LNCAP (cell line): ENCODE results near the gene CSTF1.

Experiments used
- TF ChIP-seq, protein P1 (sequence below): fragments of 450-650 bp; IDR thresholded peaks from 2 replicates; pipeline ENCODE4 v1.5.1; 2017; ENCODE audit warnings: mild to moderate bottlenecking

CSTF1 gene

DNA sequence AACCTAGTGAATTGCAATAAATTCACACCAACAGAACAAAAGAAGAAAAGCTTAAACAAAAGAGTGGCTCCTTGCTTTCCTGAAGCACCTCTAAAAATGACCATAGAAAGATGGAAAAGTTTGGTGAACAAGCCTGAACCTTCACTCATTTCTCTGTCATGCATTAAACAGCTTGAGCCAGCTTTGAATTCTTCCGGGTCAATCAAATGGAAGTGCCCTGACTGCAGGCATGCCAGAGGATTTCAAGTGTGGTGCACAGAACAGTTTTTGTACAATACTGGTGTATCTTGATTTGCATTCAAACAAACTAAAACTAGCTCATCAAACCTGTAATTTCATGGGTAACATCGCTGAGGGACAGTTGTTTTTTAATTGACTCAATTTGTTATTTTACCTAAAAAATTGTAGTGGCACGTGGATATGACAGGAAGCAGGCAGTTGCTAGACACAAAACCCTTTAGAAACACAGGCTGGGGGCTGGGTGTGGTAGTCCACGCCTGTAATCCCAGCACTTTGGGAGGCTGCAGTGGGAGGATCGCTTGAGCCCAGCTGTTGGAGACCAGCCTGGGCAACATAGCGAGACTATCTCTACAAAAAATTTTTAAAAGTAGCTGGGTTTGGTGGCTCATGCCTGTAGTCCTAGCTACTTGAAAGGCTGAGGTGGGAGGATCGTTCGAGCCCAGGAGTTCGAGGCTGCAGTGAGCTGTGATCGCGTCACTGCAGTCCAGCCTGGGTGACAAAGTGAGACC, 28.7 kb downstream of the CSTF1 start:
- TF ChIP-seq, protein P1, sequence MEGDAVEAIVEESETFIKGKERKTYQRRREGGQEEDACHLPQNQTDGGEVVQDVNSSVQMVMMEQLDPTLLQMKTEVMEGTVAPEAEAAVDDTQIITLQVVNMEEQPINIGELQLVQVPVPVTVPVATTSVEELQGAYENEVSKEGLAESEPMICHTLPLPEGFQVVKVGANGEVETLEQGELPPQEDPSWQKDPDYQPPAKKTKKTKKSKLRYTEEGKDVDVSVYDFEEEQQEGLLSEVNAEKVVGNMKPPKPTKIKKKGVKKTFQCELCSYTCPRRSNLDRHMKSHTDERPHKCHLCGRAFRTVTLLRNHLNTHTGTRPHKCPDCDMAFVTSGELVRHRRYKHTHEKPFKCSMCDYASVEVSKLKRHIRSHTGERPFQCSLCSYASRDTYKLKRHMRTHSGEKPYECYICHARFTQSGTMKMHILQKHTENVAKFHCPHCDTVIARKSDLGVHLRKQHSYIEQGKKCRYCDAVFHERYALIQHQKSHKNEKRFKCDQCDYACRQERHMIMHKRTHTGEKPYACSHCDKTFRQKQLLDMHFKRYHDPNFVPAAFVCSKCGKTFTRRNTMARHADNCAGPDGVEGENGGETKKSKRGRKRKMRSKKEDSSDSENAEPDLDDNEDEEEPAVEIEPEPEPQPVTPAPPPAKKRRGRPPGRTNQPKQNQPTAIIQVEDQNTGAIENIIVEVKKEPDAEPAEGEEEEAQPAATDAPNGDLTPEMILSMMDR = no peak

DNA sequence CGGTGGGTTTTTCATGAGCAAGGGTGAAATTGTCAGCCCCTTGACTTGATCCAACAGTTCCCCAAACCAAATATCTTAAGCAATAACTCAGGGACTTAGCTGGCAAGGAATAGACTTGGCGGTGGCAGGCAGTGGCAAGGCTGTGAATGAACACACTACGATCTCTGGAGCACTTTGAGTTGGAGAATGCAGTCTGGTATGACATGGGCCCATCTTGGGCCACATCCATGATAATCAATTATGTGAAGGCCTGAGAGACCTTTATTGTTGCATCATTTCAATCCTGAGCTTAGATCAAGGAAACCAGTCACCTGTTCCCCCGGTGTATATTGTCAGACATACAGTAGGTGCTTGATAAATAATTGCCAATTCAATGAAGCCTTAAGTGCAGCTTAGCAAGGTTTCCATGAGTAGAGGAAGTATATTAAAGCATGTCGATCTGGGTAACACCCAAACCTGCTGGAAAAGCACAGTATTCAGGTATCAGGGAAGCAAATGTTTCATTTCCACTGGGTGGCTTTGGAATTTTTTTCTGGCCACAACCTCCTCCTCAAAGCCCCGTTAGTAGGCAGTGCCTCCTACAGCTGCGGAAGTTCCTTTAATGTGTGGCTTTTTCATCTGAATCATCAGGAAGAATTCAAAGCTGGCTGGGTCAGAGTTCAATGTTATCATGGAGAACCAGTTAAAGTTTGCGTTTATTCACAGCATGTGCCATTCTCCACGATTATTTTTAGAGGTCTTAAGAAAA, 29.8 kb downstream of the CSTF1 start:
- TF ChIP-seq, protein P1 = no peak

DNA sequence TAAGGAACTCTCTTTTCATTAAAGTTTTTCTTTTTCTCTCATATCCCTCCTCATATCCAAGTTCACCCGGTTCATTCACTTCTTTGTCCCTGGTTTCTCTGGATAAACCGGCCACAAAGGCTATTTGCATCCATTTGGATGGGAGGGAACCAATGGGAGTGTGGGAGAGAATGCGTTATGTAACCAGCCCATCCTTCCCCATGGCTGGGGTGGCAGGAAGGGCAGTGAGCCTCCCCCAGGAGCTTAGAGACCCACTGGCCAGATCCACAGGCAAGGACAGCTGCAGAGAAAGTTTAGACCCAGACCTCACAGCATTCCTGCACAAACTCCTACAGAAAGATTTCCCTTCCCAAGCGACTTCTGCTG, 30.4 kb downstream of the CSTF1 start:
- TF ChIP-seq, protein P1 = no peak

DNA sequence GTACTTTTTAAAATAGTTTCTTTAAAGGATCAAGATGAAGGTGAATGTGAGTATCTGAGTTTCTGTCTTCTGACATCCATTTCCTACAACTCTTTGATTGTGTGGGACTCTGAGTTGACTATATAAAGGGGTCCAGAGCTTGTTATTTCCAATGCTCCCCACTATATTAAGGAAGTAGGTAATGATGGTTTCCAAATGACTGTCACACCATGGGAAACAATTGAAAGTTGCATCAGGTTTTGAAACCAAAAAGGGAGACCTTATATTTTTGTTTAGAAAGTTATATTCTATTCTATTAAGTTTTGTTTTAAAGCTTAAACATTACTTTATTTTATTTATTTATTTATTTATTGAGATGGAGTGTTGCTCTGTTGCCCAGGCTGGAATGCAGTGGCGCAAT, 30.8 kb downstream of the CSTF1 start:
- TF ChIP-seq, protein P1 = no peak

DNA sequence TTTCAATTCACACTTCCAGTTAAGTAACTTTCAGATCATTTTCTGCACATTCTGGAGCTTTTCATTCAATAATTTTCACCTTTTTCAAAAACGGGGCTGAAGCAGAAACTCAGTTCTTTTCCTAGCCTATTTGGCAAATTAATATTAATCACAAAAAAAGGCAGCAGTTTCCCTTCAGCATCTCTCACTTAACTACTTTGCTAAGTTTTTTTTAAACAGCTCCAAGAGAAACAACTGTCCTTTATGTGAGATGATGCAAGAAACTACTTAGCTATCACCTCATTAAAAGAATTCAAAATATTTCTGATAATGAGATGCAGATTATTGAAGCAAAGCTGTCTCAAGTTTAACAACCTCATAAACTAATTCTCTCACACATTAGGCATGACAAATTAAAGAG, 31.4 kb downstream of the CSTF1 start:
- TF ChIP-seq, protein P1 = no peak

DNA sequence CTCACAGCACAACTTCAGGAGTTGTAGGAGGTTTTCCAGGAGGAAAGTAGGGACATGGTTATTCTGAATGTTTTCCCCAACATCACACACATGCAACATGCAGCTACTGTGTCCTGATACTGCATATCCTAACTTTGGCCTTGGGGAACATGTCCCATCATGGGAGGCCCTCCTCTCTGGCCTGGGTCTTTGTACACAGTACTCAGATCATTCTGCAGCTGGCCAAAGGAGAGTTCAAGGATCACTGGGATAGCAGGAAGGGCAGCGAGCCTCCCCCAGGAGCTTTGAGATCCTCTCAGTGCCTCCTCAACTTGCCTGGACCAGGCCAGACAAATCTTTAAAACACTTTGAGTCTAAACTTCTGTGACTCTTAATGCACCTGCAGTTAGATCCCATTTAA, 32.5 kb downstream of the CSTF1 start:
- TF ChIP-seq, protein P1 = no peak

DNA sequence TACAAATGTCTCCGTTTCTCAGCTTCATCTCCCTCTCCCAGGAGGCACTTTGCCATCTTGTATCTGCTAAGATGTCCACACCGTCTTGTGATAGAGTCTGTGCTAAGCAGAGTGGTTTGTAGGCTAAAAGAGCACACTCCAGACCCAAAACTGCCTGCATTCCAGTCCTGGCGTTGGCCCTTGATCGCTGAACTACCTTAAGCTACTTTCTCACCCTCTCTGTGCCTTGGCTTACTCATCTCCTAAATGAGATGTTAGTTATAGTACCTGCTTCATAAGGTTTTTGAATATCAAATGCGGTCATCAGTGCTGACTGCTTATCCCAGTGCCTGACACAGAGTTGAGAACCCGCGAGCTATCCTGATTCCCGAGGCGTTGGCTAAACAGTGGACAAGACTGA, 33.6 kb downstream of the CSTF1 start:
- TF ChIP-seq, protein P1 = no peak
